ENCODE data around the gene NAA16.
A peak's percentile ranks its signal among the peaks of the same experiment; 100 is the strongest.
"Not testable (repeated sequence)": the region's sequence is repeated elsewhere in the genome, so short reads cannot be mapped to it uniquely, and the experiment has no call there.

The NAA16 gene

GRCh38 chr13:41310963-41311405, at the start of gene NAA16:
TSS of gene NAA16 (plus strand) at chr13:41311267. CDS start at chr13:41311529, 262 bp downstream.
- H3K4me1 ChIP-seq (ENCODE audit: control insufficient read depth, insufficient read depth, low read length), result peaks cover 11% of the 10 kb centered on the region
- H3K27me3 ChIP-seq (ENCODE audit: control insufficient read depth, insufficient read depth, low read length), result no peaks in the 10 kb centered on the region
- peak within 1 kb of the TSS; percentile 93 for H3K9ac ChIP-seq (ENCODE audit: low read length)
- H3K9me3 ChIP-seq (ENCODE audit: control insufficient read depth, low read length), result no peaks in the 10 kb centered on the region
- no peaks in the 10 kb centered on the region for H3K36me3 ChIP-seq (ENCODE audit: control insufficient read depth, insufficient read depth, low read length)
- H3K4me3 ChIP-seq (ENCODE audit: low read length), result peak within 1 kb of the TSS; percentile 86

- Histone ChIP-seq H3K4me1 (ENCODE audit: control insufficient read depth, insufficient read depth, low read length) (no peaks in the 10 kb centered on the region), H3K36me3 (ENCODE audit: control insufficient read depth, insufficient read depth, low read length) (no peaks in the 10 kb centered on the region), H3K9ac (ENCODE audit: low read length) (peak within 1 kb of the TSS; percentile 80), H3K27me3 (ENCODE audit: control insufficient read depth, insufficient read depth, low read length) (no peaks in the 10 kb centered on the region), H3K4me3 (ENCODE audit: low read length) (peak within 1 kb of the TSS; percentile 97), H3K9me3 (ENCODE audit: control insufficient read depth, low read length) (no peaks in the 10 kb centered on the region)
Observed at GRCh38 chr13:41263261-41263971, 47.7 kb upstream of the NAA16 start, which contains the start of gene MTRF1. TSS of gene MTRF1 (minus strand) at chr13:41263576. CDS start at chr13:41260907, 2,669 bp downstream.

GRCh38 chr13:41267106-41267505, 44.0 kb upstream of the NAA16 start:
- Histone ChIP-seq H3K9me3 (ENCODE audit: control insufficient read depth, low read length) (no peaks in the 10 kb centered on the region), H3K27me3 (ENCODE audit: control insufficient read depth, insufficient read depth, low read length) (no peaks in the 10 kb centered on the region), H3K9ac (ENCODE audit: low read length) (no peak overlapping the region), H3K4me1 (ENCODE audit: control insufficient read depth, insufficient read depth, low read length) (no peaks in the 10 kb centered on the region), H3K36me3 (ENCODE audit: control insufficient read depth, insufficient read depth, low read length) (no peaks in the 10 kb centered on the region), H3K4me3 (ENCODE audit: low read length) (no peak overlapping the region)

GRCh38 chr13:41268764-41269163, 42.3 kb upstream of the NAA16 start:
- no peaks in the 10 kb centered on the region for H3K27me3 ChIP-seq (ENCODE audit: control insufficient read depth, insufficient read depth, low read length)
- no peak overlapping the region for H3K9ac ChIP-seq (ENCODE audit: low read length)
- H3K9me3 ChIP-seq (ENCODE audit: control insufficient read depth, low read length), result no peaks in the 10 kb centered on the region
- H3K4me3 ChIP-seq (ENCODE audit: low read length), result no peak overlapping the region
- no peaks in the 10 kb centered on the region for H3K4me1 ChIP-seq (ENCODE audit: control insufficient read depth, insufficient read depth, low read length)
- H3K36me3 ChIP-seq (ENCODE audit: control insufficient read depth, insufficient read depth, low read length), result no peaks in the 10 kb centered on the region

- no peak overlapping the region for H3K4me3 ChIP-seq (ENCODE audit: low read length)
- H3K36me3 ChIP-seq (ENCODE audit: control insufficient read depth, insufficient read depth, low read length), result no peaks in the 10 kb centered on the region
- no peaks in the 10 kb centered on the region for H3K4me1 ChIP-seq (ENCODE audit: control insufficient read depth, insufficient read depth, low read length)
- no peak overlapping the region for H3K9ac ChIP-seq (ENCODE audit: low read length)
- H3K9me3 ChIP-seq (ENCODE audit: control insufficient read depth, low read length), result no peaks in the 10 kb centered on the region
- H3K27me3 ChIP-seq (ENCODE audit: control insufficient read depth, insufficient read depth, low read length), result no peaks in the 10 kb centered on the region
Observed at GRCh38 chr13:41271456-41272285, 39.4 kb upstream of the NAA16 start.

- H3K4me3 ChIP-seq (ENCODE audit: low read length), result no peak overlapping the region
Observed at GRCh38 chr13:41273831-41274441, 37.1 kb upstream of the NAA16 start.

GRCh38 chr13:41274881-41275280, 36.2 kb upstream of the NAA16 start:
- no peaks in the 10 kb centered on the region for H3K27me3 ChIP-seq (ENCODE audit: control insufficient read depth, insufficient read depth, low read length)
- no peak overlapping the region for H3K9ac ChIP-seq (ENCODE audit: low read length)
- no peaks in the 10 kb centered on the region for H3K9me3 ChIP-seq (ENCODE audit: control insufficient read depth, low read length)
- no peaks in the 10 kb centered on the region for H3K4me1 ChIP-seq (ENCODE audit: control insufficient read depth, insufficient read depth, low read length)
- H3K36me3 ChIP-seq (ENCODE audit: control insufficient read depth, insufficient read depth, low read length), result no peaks in the 10 kb centered on the region
- H3K4me3 ChIP-seq (ENCODE audit: low read length), result no peak overlapping the region

More at GRCh38 chr13:41273831-41274441, 37.1 kb upstream of the NAA16 start:
- no peak overlapping the region for H3K9ac ChIP-seq (ENCODE audit: low read length)
- no peaks in the 10 kb centered on the region for H3K9me3 ChIP-seq (ENCODE audit: control insufficient read depth, low read length)
- no peaks in the 10 kb centered on the region for H3K4me1 ChIP-seq (ENCODE audit: control insufficient read depth, insufficient read depth, low read length)
- H3K27me3 ChIP-seq (ENCODE audit: control insufficient read depth, insufficient read depth, low read length), result no peaks in the 10 kb centered on the region
- H3K36me3 ChIP-seq (ENCODE audit: control insufficient read depth, insufficient read depth, low read length), result no peaks in the 10 kb centered on the region

- Histone ChIP-seq H3K27me3 (ENCODE audit: control insufficient read depth, insufficient read depth, low read length) (no peaks in the 10 kb centered on the region), H3K9ac (ENCODE audit: low read length) (no peak overlapping the region), H3K4me3 (ENCODE audit: low read length) (no peak overlapping the region), H3K9me3 (ENCODE audit: control insufficient read depth, low read length) (no peaks in the 10 kb centered on the region), H3K36me3 (ENCODE audit: control insufficient read depth, insufficient read depth, low read length) (no peaks in the 10 kb centered on the region), H3K4me1 (ENCODE audit: control insufficient read depth, insufficient read depth, low read length) (no peaks in the 10 kb centered on the region)
Observed at GRCh38 chr13:41276824-41277223, 34.2 kb upstream of the NAA16 start.

GRCh38 chr13:41279156-41279555, 31.9 kb upstream of the NAA16 start:
- H3K4me3 ChIP-seq (ENCODE audit: low read length); H3K9ac ChIP-seq (ENCODE audit: low read length); H3K36me3 ChIP-seq (ENCODE audit: control insufficient read depth, insufficient read depth, low read length); H3K4me1 ChIP-seq (ENCODE audit: control insufficient read depth, insufficient read depth, low read length); H3K9me3 ChIP-seq (ENCODE audit: control insufficient read depth, low read length); H3K27me3 ChIP-seq (ENCODE audit: control insufficient read depth, insufficient read depth, low read length): not testable (repeated sequence)

GRCh38 chr13:41282129-41282571, 28.9 kb upstream of the NAA16 start:
- Histone ChIP-seq H3K4me1 (ENCODE audit: control insufficient read depth, insufficient read depth, low read length) (peaks cover 11% of the 10 kb centered on the region), H3K9me3 (ENCODE audit: control insufficient read depth, low read length) (no peaks in the 10 kb centered on the region), H3K4me3 (ENCODE audit: low read length) (no peak overlapping the region), H3K9ac (ENCODE audit: low read length) (no peak overlapping the region), H3K36me3 (ENCODE audit: control insufficient read depth, insufficient read depth, low read length) (no peaks in the 10 kb centered on the region), H3K27me3 (ENCODE audit: control insufficient read depth, insufficient read depth, low read length) (no peaks in the 10 kb centered on the region)

GRCh38 chr13:41284512-41285288, 26.4 kb upstream of the NAA16 start:
- H3K9ac ChIP-seq (ENCODE audit: low read length), result no peak overlapping the region
- H3K4me1 ChIP-seq (ENCODE audit: control insufficient read depth, insufficient read depth, low read length), result peaks cover 11% of the 10 kb centered on the region
- no peak overlapping the region for H3K4me3 ChIP-seq (ENCODE audit: low read length)
- H3K27me3 ChIP-seq (ENCODE audit: control insufficient read depth, insufficient read depth, low read length), result no peaks in the 10 kb centered on the region
- no peaks in the 10 kb centered on the region for H3K36me3 ChIP-seq (ENCODE audit: control insufficient read depth, insufficient read depth, low read length)
- no peaks in the 10 kb centered on the region for H3K9me3 ChIP-seq (ENCODE audit: control insufficient read depth, low read length)

All from mucosa of stomach (tissue), 1 donor.